T follicular helper cell (primary cell): ENCODE data around the gene SLC35E4.
"Not testable (repeated sequence)": the region's sequence is repeated elsewhere in the genome, so short reads cannot be mapped to it uniquely, and the experiment has no call there.

ENCODE experiments used
- DNase-seq: peaks from one replicate; pipeline ENCODE4 v3.0.0-alpha.2; 2020; ENCODE audit warnings: low read depth

SLC35E4 gene

GRCh38 chr22:30611197-30611596 lies 24.4 kb upstream of the SLC35E4 start:
- no peak for DNase-seq

GRCh38 chr22:30612789-30613188 lies 22.8 kb upstream of the SLC35E4 start:
- DNase-seq = no peak

- no peak for DNase-seq
Observed at GRCh38 chr22:30614268-30614667, 21.3 kb upstream of the SLC35E4 start.

GRCh38 chr22:30614879-30615278 lies 20.7 kb upstream of the SLC35E4 start:
- DNase-seq = no peak

GRCh38 chr22:30615543-30615954 lies 20.0 kb upstream of the SLC35E4 start:
- no peak for DNase-seq

- no peak for DNase-seq
Observed at GRCh38 chr22:30617819-30618218, 17.8 kb upstream of the SLC35E4 start.

GRCh38 chr22:30619909-30620308 lies 15.7 kb upstream of the SLC35E4 start:
- not testable (repeated sequence) for DNase-seq

GRCh38 chr22:30626413-30626812 lies 9.2 kb upstream of the SLC35E4 start:
- DNase-seq = no peak

- no peak for DNase-seq
Observed at GRCh38 chr22:30627471-30627870, 8.1 kb upstream of the SLC35E4 start.

GRCh38 chr22:30628491-30628890 lies 7.1 kb upstream of the SLC35E4 start:
- no peak for DNase-seq

GRCh38 chr22:30631469-30631868 lies 4.1 kb upstream of the SLC35E4 start:
- DNase-seq = not testable (repeated sequence)

- DNase-seq = peak; percentile 81
Observed at GRCh38 chr22:30634471-30635233, 929 bp upstream of the SLC35E4 start.

- no peak for DNase-seq
Observed at GRCh38 chr22:30636226-30637077, 871 bp downstream of the SLC35E4 start.

- no peak for DNase-seq
Observed at GRCh38 chr22:30637701-30638114, 2.1 kb downstream of the SLC35E4 start.

- DNase-seq = no peak
Observed at GRCh38 chr22:30640361-30640760, 4.8 kb downstream of the SLC35E4 start.

GRCh38 chr22:30640839-30641430 lies 5.4 kb downstream of the SLC35E4 start:
- no peak for DNase-seq

GRCh38 chr22:30643055-30643875 lies 7.7 kb downstream of the SLC35E4 start:
- no peak for DNase-seq

GRCh38 chr22:30646518-30647160 lies 11.1 kb downstream of the SLC35E4 start:
- no peak for DNase-seq

- DNase-seq = no peak
Observed at GRCh38 chr22:30647536-30647935, 12.0 kb downstream of the SLC35E4 start.

- no peak for DNase-seq
Observed at GRCh38 chr22:30648825-30649224, 13.2 kb downstream of the SLC35E4 start.

GRCh38 chr22:30649430-30650007 lies 13.9 kb downstream of the SLC35E4 start:
- DNase-seq = no peak
